ENCODE data around the gene GREB1.

Gene GREB1

DNA sequence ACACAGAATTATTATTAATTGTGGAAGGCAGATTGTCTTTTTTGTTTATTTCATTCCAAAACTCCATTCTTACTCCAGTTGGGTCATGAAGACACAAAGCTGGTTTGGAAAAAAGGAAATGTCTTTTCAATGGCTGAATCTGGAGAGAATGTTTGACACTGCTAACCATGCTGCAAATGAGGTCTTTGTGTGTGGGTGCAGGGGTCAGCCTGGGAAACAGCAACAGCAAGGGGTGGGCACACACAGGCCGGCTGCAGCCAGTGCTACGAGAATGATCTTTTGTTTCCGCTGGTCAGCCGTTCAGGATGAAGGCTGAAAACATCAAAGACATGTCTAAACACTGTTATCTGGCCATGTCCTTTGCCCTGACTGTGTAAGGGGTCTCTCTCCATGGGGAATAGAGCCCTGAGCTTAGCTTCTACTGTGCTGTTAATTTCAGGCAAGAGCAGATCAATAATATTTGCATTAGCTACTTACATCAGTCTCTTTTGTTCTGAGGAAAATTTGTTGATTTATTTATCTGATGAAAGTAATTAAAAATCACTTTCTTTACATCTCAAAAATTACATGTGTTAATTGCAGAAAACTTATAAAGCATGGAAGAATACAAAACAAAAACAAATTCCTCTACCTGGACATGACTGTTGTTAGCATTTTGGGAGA is 34.6 kb upstream of the GREB1 start:
- CTCF ChIA-PET: interaction anchor here (0.6 to 1.0 kb wide), 3 partner anchors 32 to 189 kb away, joined by 3 to 8 read pairs (median 3); no protein-coding TSS in a partner anchor
- no peak overlapping the region for H3K27ac ChIP-seq (ENCODE audit: extremely low read depth, low read depth, low read length)
- POLR2A ChIA-PET: no interaction called here
- no peak overlapping the region for H3K4me3 ChIP-seq (ENCODE audit: low read depth, low read length)
- no peaks in the 10 kb centered on the region for H3K9me3 ChIP-seq (ENCODE audit: control insufficient read depth, insufficient read depth, low read depth, low read length)
- TF ChIP-seq HOXD13 (CRISPR knock-in tag; IDR thresholded peaks at IDR 0.05; ENCODE audit: borderline replicate concordance): peak; percentile 19; the same call in 1 of the 2 replicates
- TF ChIP-seq, protein P1, sequence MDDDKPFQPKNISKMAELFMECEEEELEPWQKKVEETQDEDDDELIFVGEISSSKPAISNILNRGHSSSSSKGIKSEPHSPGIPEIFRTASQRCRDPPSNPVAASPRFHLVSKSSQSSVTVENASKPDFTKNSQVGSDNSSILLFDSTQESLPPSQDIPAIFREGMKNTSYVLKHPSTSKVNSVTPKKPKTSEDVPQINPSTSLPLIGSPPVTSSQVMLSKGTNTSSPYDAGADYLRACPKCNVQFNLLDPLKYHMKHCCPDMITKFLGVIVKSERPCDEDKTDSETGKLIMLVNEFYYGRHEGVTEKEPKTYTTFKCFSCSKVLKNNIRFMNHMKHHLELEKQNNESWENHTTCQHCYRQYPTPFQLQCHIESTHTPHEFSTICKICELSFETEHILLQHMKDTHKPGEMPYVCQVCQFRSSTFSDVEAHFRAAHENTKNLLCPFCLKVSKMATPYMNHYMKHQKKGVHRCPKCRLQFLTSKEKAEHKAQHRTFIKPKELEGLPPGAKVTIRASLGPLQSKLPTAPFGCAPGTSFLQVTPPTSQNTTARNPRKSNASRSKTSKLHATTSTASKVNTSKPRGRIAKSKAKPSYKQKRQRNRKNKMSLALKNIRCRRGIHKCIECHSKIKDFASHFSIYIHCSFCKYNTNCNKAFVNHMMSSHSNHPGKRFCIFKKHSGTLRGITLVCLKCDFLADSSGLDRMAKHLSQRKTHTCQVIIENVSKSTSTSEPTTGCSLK (tag by site-specific recombination; IDR thresholded peaks at IDR 0.05): no peak
- H3K4me1 ChIP-seq (ENCODE audit: control insufficient read depth, insufficient read depth, low read length): no peaks in the 10 kb centered on the region
- no peaks in the 10 kb centered on the region for H3K36me3 ChIP-seq (ENCODE audit: control insufficient read depth in 2 of 2, insufficient read depth in 1 of 2, low read length in 2 of 2)

DNA sequence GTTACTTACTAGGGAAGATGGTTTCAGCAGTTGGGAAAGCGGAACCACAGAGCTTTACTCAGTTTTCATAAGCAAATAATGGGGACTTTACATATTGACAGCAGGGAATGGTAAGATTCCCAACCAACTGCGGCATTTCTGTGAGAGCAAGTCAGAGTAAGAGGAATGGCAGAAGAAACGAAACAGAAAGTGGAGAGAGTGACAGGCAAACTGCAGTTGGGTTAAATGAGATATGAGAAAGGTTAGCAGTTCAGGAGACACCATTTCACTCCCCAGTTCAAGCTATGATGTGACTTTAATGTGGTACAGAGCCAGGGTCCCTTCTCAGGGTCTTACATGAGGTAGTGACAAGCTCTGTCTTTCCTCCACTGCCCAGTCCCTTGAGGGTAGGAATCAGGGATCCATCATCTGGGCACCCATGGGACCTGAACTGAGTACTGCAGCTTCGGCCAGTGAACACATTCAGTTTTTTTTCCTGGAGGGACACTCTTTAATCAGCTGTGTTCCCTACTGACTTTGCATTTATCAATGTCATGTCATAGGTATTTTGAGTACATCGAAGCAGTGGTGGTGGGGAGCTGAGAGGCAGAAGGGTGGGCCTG is 33.0 kb upstream of the GREB1 start:
- Histone ChIP-seq H3K9me3 (ENCODE audit: control insufficient read depth, insufficient read depth, low read depth, low read length) (no peaks in the 10 kb centered on the region), H3K27ac (ENCODE audit: extremely low read depth, low read depth, low read length) (no peak overlapping the region), H3K4me3 (ENCODE audit: low read depth, low read length) (no peak overlapping the region), H3K4me1 (ENCODE audit: control insufficient read depth, insufficient read depth, low read length) (no peaks in the 10 kb centered on the region; the same call in 1 of the 2 replicates), H3K36me3 (ENCODE audit: control insufficient read depth in 2 of 2, insufficient read depth in 1 of 2, low read length in 2 of 2) (no peaks in the 10 kb centered on the region)
- TF ChIP-seq KLF9 (tag by site-specific recombination; IDR thresholded peaks at IDR 0.05; ENCODE audit: low read depth) (no peak), ZNF664 (tag by site-specific recombination; IDR thresholded peaks at IDR 0.05) (0 out of 2 replicates have a peak, but pooled peaks have one; percentile 31)
- CTCF ChIA-PET: interaction anchor here (1.1 kb wide), 2 partner anchors 83 to 252 kb away, joined by 3 read pairs; no protein-coding TSS in a partner anchor
- POLR2A ChIA-PET: no interaction called here

DNA sequence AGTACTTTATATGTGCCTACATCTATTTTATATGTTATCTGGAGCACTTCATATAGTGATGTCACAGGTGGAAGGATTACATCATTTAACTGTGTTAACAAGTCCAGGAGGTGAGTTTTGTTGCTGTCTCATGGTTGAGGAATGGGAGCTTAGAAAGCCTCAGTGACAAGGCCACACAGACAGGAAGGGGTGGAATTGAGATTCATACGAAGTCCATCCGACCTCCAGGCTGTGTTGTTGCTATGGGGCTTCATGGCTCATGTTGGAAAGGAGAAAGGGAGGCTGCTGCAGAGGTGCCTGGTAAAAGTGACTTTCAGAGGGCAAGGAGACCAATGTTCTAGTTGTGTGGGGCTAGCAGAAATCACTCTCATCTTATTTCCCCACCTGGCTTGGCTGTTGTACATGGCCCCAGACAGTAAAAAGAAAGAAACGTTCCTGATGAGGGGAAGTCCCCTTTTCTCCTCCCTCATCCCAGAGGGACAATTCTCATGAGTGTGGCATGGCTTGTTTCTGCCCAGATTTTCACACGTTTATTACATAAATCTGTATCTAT is 31.0 kb upstream of the GREB1 start:
- no peak for TF ChIP-seq ZNF624 (tag by site-specific recombination; IDR thresholded peaks at IDR 0.05)
- TF ChIP-seq ZNF146 (tag by site-specific recombination; IDR thresholded peaks at IDR 0.05): no peak
- no peak for TF ChIP-seq ZNF211 (tag by site-specific recombination; IDR thresholded peaks at IDR 0.05; ENCODE audit: low read depth)
- TF ChIP-seq, protein P2, sequence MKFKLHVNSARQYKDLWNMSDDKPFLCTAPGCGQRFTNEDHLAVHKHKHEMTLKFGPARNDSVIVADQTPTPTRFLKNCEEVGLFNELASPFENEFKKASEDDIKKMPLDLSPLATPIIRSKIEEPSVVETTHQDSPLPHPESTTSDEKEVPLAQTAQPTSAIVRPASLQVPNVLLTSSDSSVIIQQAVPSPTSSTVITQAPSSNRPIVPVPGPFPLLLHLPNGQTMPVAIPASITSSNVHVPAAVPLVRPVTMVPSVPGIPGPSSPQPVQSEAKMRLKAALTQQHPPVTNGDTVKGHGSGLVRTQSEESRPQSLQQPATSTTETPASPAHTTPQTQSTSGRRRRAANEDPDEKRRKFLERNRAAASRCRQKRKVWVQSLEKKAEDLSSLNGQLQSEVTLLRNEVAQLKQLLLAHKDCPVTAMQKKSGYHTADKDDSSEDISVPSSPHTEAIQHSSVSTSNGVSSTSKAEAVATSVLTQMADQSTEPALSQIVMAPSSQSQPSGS (tag by site-specific recombination; IDR thresholded peaks at IDR 0.05; ENCODE audit: low read depth): peak; percentile 52; the same call in 1 of the 2 replicates
- TF ChIP-seq ZNF629 (tag by site-specific recombination; IDR thresholded peaks at IDR 0.05): peak; percentile 52
- TF ChIP-seq ZNF335 (tag by site-specific recombination; conservative IDR thresholded peaks at IDR 0.05): peak; percentile 27
- TF ChIP-seq SCRT2 (tag by site-specific recombination; IDR thresholded peaks at IDR 0.05): peak; percentile 42; the same call in 1 of the 2 replicates
- TF ChIP-seq ZBTB21 (tag by site-specific recombination; IDR thresholded peaks at IDR 0.05): peak; percentile 56
- Histone ChIP-seq H3K27ac (ENCODE audit: extremely low read depth, low read depth, low read length) (no peak overlapping the region), H3K4me3 (ENCODE audit: low read depth, low read length) (no peak overlapping the region), H3K36me3 (ENCODE audit: control insufficient read depth in 2 of 2, insufficient read depth in 1 of 2, low read length in 2 of 2) (no peaks in the 10 kb centered on the region), H3K9me3 (ENCODE audit: control insufficient read depth, insufficient read depth, low read depth, low read length) (no peaks in the 10 kb centered on the region), H3K4me1 (ENCODE audit: control insufficient read depth, insufficient read depth, low read length) (no peaks in the 10 kb centered on the region; the same call in 1 of the 2 replicates)
- POLR2A ChIA-PET: no interaction called here
- CTCF ChIA-PET: interaction anchor here (0.6 to 0.7 kb wide), 4 partner anchors 13 to 269 kb away, joined by 3 to 6 read pairs (median 4); no protein-coding TSS in a partner anchor
